Activated CD8-positive, alpha-beta T cell treated with anti-CD3 and anti-CD28 coated beads for 36 hours (primary cell): ENCODE measurements around the gene IFNAR1. TPM values are rescaled to one million over a fixed set of nuclear protein-coding genes. Genes with fewer than 3 reads are reported as not detected.

Experiments
- ATAC-seq: fragments of 200-7000 bp; cut with Tn5 transposase; one replicate; pipeline ENCODE4 v1.10.0; 2021; ENCODE audit warnings: mild to moderate bottlenecking, moderate library complexity
- CTCF ChIA-PET: fragments of 350-600 bp; sonication (Branson Sonifier 250); formaldehyde crosslinking; loops from one replicate; lab custom pipeline; 2021; ENCODE audit warnings: antibody characterized with exemption; lab: Charles Lee
- POLR2A ChIA-PET: fragments of 350-600 bp; sonication (Branson Sonifier 250); formaldehyde crosslinking; loops from one replicate; lab custom pipeline; 2021; ENCODE audit warnings: antibody characterized with exemption; lab: Charles Lee
- DNase-seq: peaks from one replicate; pipeline ENCODE4 v3.0.0-alpha.2; 2020
- H3K27ac Mint-ChIP-seq: one replicate; pipeline ENCODE4 v1.8.0; 2021; ENCODE audit warnings: mild to moderate bottlenecking, mixed read lengths
- H3K27me3 Mint-ChIP-seq: one replicate; pipeline ENCODE4 v1.8.0; 2021; ENCODE audit warnings: mixed read lengths
- H3K36me3 Mint-ChIP-seq: one replicate; pipeline ENCODE4 v1.8.0; 2021; ENCODE audit warnings: low read depth, mixed read lengths
- H3K4me1 Mint-ChIP-seq: one replicate; pipeline ENCODE4 v1.8.0; 2021; ENCODE audit warnings: low read depth, mixed read lengths
- H3K4me3 Mint-ChIP-seq: one replicate; pipeline ENCODE4 v1.8.0; 2021; ENCODE audit warnings: mild to moderate bottlenecking, moderate library complexity, mixed read lengths
- H3K9me3 Mint-ChIP-seq: one replicate; pipeline ENCODE4 v1.8.0; 2021; ENCODE audit warnings: mixed read lengths
- intact Hi-C: fragments of 100-400 bp; cut with micrococcal nuclease; formaldehyde crosslinking; loops from one replicate; pipeline ENCODE4 v1.10.0; 2022
- total RNA-seq, 2 experiments: library from RNA; stranded (reverse); gene quantifications; one replicate each; pipeline ENCODE4 v1.2.3, GENCODE V29; 2021
- TF ChIP-seq, protein P1 (sequence below): fragments of 200-600 bp; IDR thresholded peaks from one replicate; pipeline ENCODE4 v1.8.0; 2022; ENCODE audit warnings: antibody characterized with exemption, mild to moderate bottlenecking

IFNAR1 gene
- total RNA-seq, 2 experiments from 2014 or later, result 25.6 to 30.3 TPM

DNA sequence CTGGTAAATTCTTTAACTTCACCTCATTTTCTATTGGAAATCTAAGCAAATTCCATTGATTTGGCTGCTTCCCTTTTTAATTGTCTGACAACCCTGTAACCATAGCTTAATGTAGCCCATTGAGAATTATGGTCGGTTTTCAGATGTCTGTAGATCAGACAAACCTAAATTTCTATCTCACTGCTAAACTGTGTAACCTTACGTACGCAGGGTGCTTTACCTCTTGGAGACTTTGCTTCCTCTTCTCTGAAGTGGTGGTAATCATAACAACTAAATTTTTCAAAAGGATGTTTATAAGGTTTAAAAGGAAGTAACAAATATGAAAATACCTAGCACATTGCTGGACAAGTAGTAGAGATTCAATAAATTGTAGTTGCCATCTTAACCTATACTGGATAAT is 25.9 kb downstream of the IFNAR1 start:
- Mint-ChIP-seq H3K27me3 (no peaks in the 10 kb centered on the region), H3K4me3 (no peak overlapping the region), H3K9me3 (no peaks in the 10 kb centered on the region), H3K27ac (no peak overlapping the region), H3K36me3 (peaks cover 12% of the 10 kb centered on the region), H3K4me1 (peaks cover 16% of the 10 kb centered on the region)
- no peak for DNase-seq
- no peak for ATAC-seq
- intact Hi-C loops, result no loop called here
- TF ChIP-seq, protein P1, sequence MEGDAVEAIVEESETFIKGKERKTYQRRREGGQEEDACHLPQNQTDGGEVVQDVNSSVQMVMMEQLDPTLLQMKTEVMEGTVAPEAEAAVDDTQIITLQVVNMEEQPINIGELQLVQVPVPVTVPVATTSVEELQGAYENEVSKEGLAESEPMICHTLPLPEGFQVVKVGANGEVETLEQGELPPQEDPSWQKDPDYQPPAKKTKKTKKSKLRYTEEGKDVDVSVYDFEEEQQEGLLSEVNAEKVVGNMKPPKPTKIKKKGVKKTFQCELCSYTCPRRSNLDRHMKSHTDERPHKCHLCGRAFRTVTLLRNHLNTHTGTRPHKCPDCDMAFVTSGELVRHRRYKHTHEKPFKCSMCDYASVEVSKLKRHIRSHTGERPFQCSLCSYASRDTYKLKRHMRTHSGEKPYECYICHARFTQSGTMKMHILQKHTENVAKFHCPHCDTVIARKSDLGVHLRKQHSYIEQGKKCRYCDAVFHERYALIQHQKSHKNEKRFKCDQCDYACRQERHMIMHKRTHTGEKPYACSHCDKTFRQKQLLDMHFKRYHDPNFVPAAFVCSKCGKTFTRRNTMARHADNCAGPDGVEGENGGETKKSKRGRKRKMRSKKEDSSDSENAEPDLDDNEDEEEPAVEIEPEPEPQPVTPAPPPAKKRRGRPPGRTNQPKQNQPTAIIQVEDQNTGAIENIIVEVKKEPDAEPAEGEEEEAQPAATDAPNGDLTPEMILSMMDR, result no peak
- ChIA-PET CTCF (interaction anchor here (2.2 to 3.4 kb wide), 2 partner anchors 11 to 94 kb away, joined by 7 to 32 read pairs; no protein-coding TSS in a partner anchor), POLR2A (no interaction called here)

- intact Hi-C loops, result no loop called here
- TF ChIP-seq, protein P1, result no peak
- H3K36me3 Mint-ChIP-seq, result peaks cover 10% of the 10 kb centered on the region
- CTCF ChIA-PET, result interaction anchor here (0.6 to 1.3 kb wide), 4 partner anchors 9 to 159 kb away, joined by 3 read pairs; no protein-coding TSS in a partner anchor
- ATAC-seq, result no peak
- H3K4me1 Mint-ChIP-seq, result peaks cover 11% of the 10 kb centered on the region
- POLR2A ChIA-PET, result interaction anchor here (1.1 kb wide), 1 partner anchor 117 kb away, joined by 3 read pairs; no protein-coding TSS in a partner anchor
- no peak for DNase-seq
- no peaks in the 10 kb centered on the region for H3K9me3 Mint-ChIP-seq
- H3K4me3 Mint-ChIP-seq, result no peak overlapping the region
- H3K27me3 Mint-ChIP-seq, result no peaks in the 10 kb centered on the region
- peak overlapping the region; percentile 62 for H3K27ac Mint-ChIP-seq
Observed at GRCh38 chr21:33355355-33355754, 30.6 kb downstream of the IFNAR1 start.

- H3K27me3 Mint-ChIP-seq, result no peaks in the 10 kb centered on the region
- peaks cover 7% of the 10 kb centered on the region for H3K4me1 Mint-ChIP-seq
- H3K27ac Mint-ChIP-seq, result peak overlapping the region; percentile 62
- ChIA-PET CTCF (interaction anchor here (0.6 to 1.2 kb wide), 4 partner anchors 8 to 89 kb away, joined by 3 to 5 read pairs (median 4); no protein-coding TSS in a partner anchor), POLR2A (interaction anchor here (0.7 to 1.4 kb wide), 2 partner anchors 8 to 12 kb away, joined by 3 read pairs; no protein-coding TSS in a partner anchor)
- no peak for DNase-seq
- no peak overlapping the region for H3K4me3 Mint-ChIP-seq
- peaks cover 10% of the 10 kb centered on the region for H3K36me3 Mint-ChIP-seq
- TF ChIP-seq, protein P1, result no peak
- H3K9me3 Mint-ChIP-seq, result no peaks in the 10 kb centered on the region
- ATAC-seq, result no peak
- intact Hi-C loops, result no loop called here
Observed at GRCh38 chr21:33355996-33356395, 31.2 kb downstream of the IFNAR1 start.

DNA sequence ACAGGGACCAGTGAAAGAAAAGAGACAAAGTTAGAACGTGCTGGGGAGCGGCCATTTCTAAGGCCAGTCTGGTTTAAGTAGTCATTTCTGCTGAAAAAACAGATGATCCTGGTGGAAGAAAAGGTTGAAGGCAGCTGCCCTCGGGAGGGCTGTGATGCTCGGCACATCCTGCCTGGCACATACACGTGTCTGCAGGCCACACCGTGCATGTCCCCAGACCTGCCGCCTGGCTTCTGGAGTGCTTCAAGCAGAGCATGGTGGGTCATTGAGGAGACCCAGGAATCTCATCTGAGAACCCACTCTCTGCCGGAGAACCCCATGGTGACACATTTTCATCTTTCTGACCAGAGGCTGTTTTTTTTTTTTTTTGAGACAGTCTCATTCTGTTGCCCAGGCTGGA is 32.4 kb downstream of the IFNAR1 start:
- ChIA-PET CTCF (no interaction called here), POLR2A (interaction anchor here (1.4 kb wide), 1 partner anchor 9 kb away, joined by 3 read pairs; no protein-coding TSS in a partner anchor)
- TF ChIP-seq, protein P1, result no peak
- Mint-ChIP-seq H3K4me1 (peaks cover 16% of the 10 kb centered on the region), H3K27me3 (no peaks in the 10 kb centered on the region), H3K36me3 (peaks cover 10% of the 10 kb centered on the region), H3K4me3 (no peak overlapping the region), H3K27ac (no peak overlapping the region), H3K9me3 (no peaks in the 10 kb centered on the region)
- DNase-seq, result no peak
- intact Hi-C loops, result no loop called here
- no peak for ATAC-seq

DNA sequence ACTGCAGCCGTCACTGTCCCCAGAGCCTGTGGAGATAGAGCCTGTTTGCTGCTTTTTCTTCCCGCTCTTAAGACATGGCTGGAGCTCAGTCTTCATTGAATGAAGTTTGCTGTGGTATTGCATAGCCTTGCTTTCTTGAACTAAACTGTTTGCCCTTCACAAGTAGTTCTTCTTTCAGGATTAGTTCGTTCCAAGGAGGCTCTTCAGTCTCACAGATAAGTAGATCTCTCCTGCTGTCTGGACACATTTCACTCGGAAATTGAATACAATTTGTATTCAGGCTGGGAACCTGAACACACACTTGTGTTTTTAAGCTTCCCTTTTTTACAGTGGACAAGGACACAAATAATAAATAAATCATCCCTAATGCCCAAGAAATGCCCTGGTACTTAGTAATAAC is 34.7 kb downstream of the IFNAR1 start:
- no peaks in the 10 kb centered on the region for H3K27me3 Mint-ChIP-seq
- ATAC-seq (no peak), DNase-seq (no peak)
- H3K27ac Mint-ChIP-seq, result no peak overlapping the region
- TF ChIP-seq, protein P1, result no peak
- CTCF ChIA-PET, result interaction anchor here (1.0 to 4.3 kb wide), 11 partner anchors 12 to 170 kb away, joined by 3 to 45 read pairs (median 11); partner anchors contain the start of gene IFNAR1
- intact Hi-C loops, result no loop called here
- H3K4me1 Mint-ChIP-seq, result peaks cover 22% of the 10 kb centered on the region
- H3K9me3 Mint-ChIP-seq, result no peaks in the 10 kb centered on the region
- peaks cover 8% of the 10 kb centered on the region for H3K36me3 Mint-ChIP-seq
- POLR2A ChIA-PET, result no interaction called here
- no peak overlapping the region for H3K4me3 Mint-ChIP-seq
